ENCODE results near the gene SRSF7. TPM values are rescaled to one million over a fixed set of nuclear protein-coding genes. Genes with fewer than 3 reads are reported as not detected.

SRSF7 gene
- total RNA-seq, 1 donor: 126 TPM

- TF ChIP-seq, protein P1, sequence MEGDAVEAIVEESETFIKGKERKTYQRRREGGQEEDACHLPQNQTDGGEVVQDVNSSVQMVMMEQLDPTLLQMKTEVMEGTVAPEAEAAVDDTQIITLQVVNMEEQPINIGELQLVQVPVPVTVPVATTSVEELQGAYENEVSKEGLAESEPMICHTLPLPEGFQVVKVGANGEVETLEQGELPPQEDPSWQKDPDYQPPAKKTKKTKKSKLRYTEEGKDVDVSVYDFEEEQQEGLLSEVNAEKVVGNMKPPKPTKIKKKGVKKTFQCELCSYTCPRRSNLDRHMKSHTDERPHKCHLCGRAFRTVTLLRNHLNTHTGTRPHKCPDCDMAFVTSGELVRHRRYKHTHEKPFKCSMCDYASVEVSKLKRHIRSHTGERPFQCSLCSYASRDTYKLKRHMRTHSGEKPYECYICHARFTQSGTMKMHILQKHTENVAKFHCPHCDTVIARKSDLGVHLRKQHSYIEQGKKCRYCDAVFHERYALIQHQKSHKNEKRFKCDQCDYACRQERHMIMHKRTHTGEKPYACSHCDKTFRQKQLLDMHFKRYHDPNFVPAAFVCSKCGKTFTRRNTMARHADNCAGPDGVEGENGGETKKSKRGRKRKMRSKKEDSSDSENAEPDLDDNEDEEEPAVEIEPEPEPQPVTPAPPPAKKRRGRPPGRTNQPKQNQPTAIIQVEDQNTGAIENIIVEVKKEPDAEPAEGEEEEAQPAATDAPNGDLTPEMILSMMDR (IDR thresholded peaks at IDR 0.05; ENCODE audit: insufficient read depth, low read length): no peak
- no peak overlapping the region for H3K4me3 ChIP-seq (ENCODE audit: low read depth, low read length)
- DNase-seq (ENCODE audit: low read depth): no peak
Observed at GRCh38 chr2:38733300-38733971, 17.7 kb downstream of the SRSF7 start.

- TF ChIP-seq, protein P1 (IDR thresholded peaks at IDR 0.05; ENCODE audit: insufficient read depth, low read length): no peak
- no peak overlapping the region for H3K4me3 ChIP-seq (ENCODE audit: low read depth, low read length)
- DNase-seq (ENCODE audit: low read depth): no peak
Observed at GRCh38 chr2:38731684-38732221, 19.4 kb downstream of the SRSF7 start.

DNA sequence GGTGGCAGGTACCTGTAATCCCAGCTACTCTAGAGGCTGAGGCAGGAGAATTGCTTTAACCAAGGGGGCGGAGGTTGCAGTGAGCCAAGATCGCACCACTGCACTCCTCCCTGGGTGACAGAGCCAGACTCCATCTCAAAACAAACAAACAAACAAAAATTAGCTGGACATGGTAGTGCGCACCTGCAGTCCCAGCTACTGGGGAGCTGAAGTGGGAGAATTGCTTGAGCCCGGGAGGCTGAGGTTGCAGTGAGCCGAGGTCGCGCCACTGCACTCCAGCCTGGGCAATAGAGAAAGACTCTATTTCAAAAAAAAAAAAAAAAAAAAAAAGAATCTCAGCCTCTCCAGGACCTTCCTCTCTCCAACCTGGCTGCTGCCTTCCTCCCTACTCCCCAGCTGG is 20.1 kb downstream of the SRSF7 start:
- DNase-seq (ENCODE audit: low read depth): no peak
- H3K4me3 ChIP-seq (ENCODE audit: low read depth, low read length): no peak overlapping the region
- TF ChIP-seq, protein P1 (IDR thresholded peaks at IDR 0.05; ENCODE audit: insufficient read depth, low read length): no peak

GRCh38 chr2:38728694-38729093 is 22.5 kb downstream of the SRSF7 start:
- no peak for DNase-seq (ENCODE audit: low read depth)
- H3K4me3 ChIP-seq (ENCODE audit: low read depth, low read length): no peak overlapping the region
- TF ChIP-seq, protein P1 (IDR thresholded peaks at IDR 0.05; ENCODE audit: insufficient read depth, low read length): no peak

DNA sequence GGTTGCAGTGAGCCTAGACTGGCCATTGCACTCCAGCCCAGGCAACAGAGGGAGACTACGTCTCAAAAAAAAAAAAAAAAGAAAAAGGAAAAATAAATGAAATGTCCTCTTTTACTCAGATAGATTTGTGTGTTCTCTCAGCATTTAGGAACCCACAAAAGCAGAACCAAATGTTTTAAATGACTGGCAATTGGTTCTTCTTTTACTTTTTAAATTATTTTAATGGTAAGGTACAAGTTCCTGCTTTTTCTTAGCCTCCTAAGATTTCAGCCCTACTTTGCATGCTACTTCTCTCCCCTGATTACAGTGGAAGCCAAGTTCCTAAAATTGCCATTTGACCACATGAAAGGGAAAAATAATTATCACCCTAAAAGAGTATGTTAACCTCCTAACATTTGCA is 23.5 kb downstream of the SRSF7 start:
- TF ChIP-seq, protein P1 (IDR thresholded peaks at IDR 0.05; ENCODE audit: insufficient read depth, low read length): no peak

GRCh38 chr2:38723173-38723572 is 28.0 kb downstream of the SRSF7 start:
- TF ChIP-seq, protein P1 (IDR thresholded peaks at IDR 0.05; ENCODE audit: insufficient read depth, low read length): no peak
- DNase-seq (ENCODE audit: low read depth): no peak
- no peak overlapping the region for H3K4me3 ChIP-seq (ENCODE audit: low read depth, low read length)

More for the DNA sequence above, 23.5 kb downstream of the SRSF7 start:
- no peak overlapping the region for H3K4me3 ChIP-seq (ENCODE audit: low read depth, low read length)
- DNase-seq (ENCODE audit: low read depth): no peak
